ENCODE results near the gene ASTE1.
"Not testable (repeated sequence)": the region's sequence is repeated elsewhere in the genome, so short reads cannot be mapped to it uniquely, and the experiment has no call there.

The ASTE1 gene

GRCh38 chr3:131026321-131027151 is at the start of gene ASTE1, which contains the start of gene NEK11:
ASTE1 (minus strand) TSS chr3:131026825; CDS start chr3:131025306, 1,519 bp downstream.
NEK11 (plus strand) TSS chr3:131026877; CDS start chr3:131029709, 2,832 bp downstream.
- peak; percentile 89 for DNase-seq

- DNase-seq: no peak
Measured at GRCh38 chr3:131075632-131076328, 49.2 kb upstream of the ASTE1 start.

- no peak for DNase-seq
Measured at GRCh38 chr3:131072845-131073244, 46.2 kb upstream of the ASTE1 start.

- no peak for DNase-seq
Measured at GRCh38 chr3:131072099-131072559, 45.5 kb upstream of the ASTE1 start.

- no peak for DNase-seq
Measured at GRCh38 chr3:131067983-131068382, 41.4 kb upstream of the ASTE1 start.

- no peak for DNase-seq
Measured at GRCh38 chr3:131053043-131053859, 26.6 kb upstream of the ASTE1 start.

- DNase-seq: no peak
Measured at GRCh38 chr3:131050001-131050400, 23.4 kb upstream of the ASTE1 start.

GRCh38 chr3:131048030-131048429 is 21.4 kb upstream of the ASTE1 start:
- DNase-seq: no peak

GRCh38 chr3:131047582-131047981 is 21.0 kb upstream of the ASTE1 start:
- DNase-seq: no peak

GRCh38 chr3:131042271-131042985 is 15.8 kb upstream of the ASTE1 start:
- not testable (repeated sequence) for DNase-seq

- no peak for DNase-seq
Measured at GRCh38 chr3:131038326-131038725, 11.7 kb upstream of the ASTE1 start.

GRCh38 chr3:131036986-131037385 is 10.4 kb upstream of the ASTE1 start:
- no peak for DNase-seq

- DNase-seq: no peak
Measured at GRCh38 chr3:131036200-131036816, 9.7 kb upstream of the ASTE1 start.

GRCh38 chr3:131033480-131034080 is 7.0 kb upstream of the ASTE1 start:
- DNase-seq: no peak

- DNase-seq: no peak
Measured at GRCh38 chr3:131031660-131032059, 5.0 kb upstream of the ASTE1 start.

- no peak for DNase-seq
Measured at GRCh38 chr3:131028844-131029243, 2.2 kb upstream of the ASTE1 start.

- DNase-seq: no peak
Measured at GRCh38 chr3:131025539-131025938, 1.1 kb downstream of the ASTE1 start.

GRCh38 chr3:131020122-131020693 is 6.4 kb downstream of the ASTE1 start:
- no peak for DNase-seq

GRCh38 chr3:131018970-131019369 is 7.7 kb downstream of the ASTE1 start:
- no peak for DNase-seq

GRCh38 chr3:131009698-131010097 is 16.9 kb downstream of the ASTE1 start:
- DNase-seq: no peak

- no peak for DNase-seq
Measured at GRCh38 chr3:131008326-131008725, 18.3 kb downstream of the ASTE1 start.

Data from NCI-H2107 (cell line).